Transverse colon (tissue), 4 donors: Measurements from ENCODE around the gene PCSK5.

ENCODE experiments used
- EP300 ChIP-seq: sonication (generic); formaldehyde crosslinking; IDR thresholded peaks from one replicate; pipeline ENCODE4 v1.6.1; 2017; ENCODE audit warnings: antibody characterized with exemption, low read depth
- POLR2A ChIP-seq: fragments of 450-650 bp; IDR thresholded peaks from one replicate; pipeline ENCODE4 v1.6.1; 2016; ENCODE audit warnings: antibody characterized with exemption, mild to moderate bottlenecking, moderate library complexity
- POLR2AphosphoS5 ChIP-seq, 3 donors: sonication (generic); formaldehyde crosslinking; IDR thresholded peaks; one replicate each; pipeline ENCODE4 v1.6.1; 2016; ENCODE audit warnings: antibody characterized with exemption in 3 of 3
- TF ChIP-seq, protein P1 (sequence below), 5 experiments: fragments of 200-600 bp in 3 of 5; fragments of 450-650 bp in 2 of 5; sonication (generic) in 3 of 5; IDR thresholded peaks; 1 replicate in 2 of 5; 2 replicates in 3 of 5; pipeline ENCODE4 v1.5.1; 2016 to 2017; ENCODE audit warnings: antibody characterized with exemption in 5 of 5, inconsistent platforms in 3 of 5, mild to moderate bottlenecking in 2 of 5, moderate library complexity in 1 of 5

DNA sequence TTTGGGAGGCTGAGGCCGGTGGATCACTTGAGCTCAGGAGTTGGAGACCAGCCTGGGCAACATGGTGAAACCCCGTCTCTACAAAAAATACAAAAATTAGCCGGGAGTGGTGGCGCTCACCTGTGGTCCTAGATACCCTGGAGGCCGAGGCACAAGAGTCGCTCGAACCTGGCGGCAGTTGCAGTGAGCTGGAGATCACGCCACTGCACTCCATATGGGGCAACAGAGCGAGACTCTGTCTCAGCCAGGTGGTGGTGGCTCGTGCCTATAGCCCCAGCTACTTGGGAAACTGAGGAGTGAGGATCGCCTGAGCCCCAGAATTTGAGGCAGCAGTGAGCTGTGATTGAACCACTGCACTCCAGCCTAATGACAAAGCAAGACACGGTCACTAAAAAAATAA, 506.1 kb downstream of the PCSK5 start:
- TF ChIP-seq POLR2A (no peak), EP300 (no peak), POLR2AphosphoS5 (IDR thresholded peaks at IDR 0.05) (no peak)
- TF ChIP-seq, protein P1, sequence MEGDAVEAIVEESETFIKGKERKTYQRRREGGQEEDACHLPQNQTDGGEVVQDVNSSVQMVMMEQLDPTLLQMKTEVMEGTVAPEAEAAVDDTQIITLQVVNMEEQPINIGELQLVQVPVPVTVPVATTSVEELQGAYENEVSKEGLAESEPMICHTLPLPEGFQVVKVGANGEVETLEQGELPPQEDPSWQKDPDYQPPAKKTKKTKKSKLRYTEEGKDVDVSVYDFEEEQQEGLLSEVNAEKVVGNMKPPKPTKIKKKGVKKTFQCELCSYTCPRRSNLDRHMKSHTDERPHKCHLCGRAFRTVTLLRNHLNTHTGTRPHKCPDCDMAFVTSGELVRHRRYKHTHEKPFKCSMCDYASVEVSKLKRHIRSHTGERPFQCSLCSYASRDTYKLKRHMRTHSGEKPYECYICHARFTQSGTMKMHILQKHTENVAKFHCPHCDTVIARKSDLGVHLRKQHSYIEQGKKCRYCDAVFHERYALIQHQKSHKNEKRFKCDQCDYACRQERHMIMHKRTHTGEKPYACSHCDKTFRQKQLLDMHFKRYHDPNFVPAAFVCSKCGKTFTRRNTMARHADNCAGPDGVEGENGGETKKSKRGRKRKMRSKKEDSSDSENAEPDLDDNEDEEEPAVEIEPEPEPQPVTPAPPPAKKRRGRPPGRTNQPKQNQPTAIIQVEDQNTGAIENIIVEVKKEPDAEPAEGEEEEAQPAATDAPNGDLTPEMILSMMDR (IDR thresholded peaks at IDR 0.05): no peak
